Activated naive CD4-positive, alpha-beta T cell treated with anti-CD3 and anti-CD28 coated beads for 36 hours (primary cell): Measurements from ENCODE around the gene FAM25C. TPM values are rescaled to one million over a fixed set of nuclear protein-coding genes. Genes with fewer than 3 reads are reported as not detected.
"Not testable (repeated sequence)": the region's sequence is repeated elsewhere in the genome, so short reads cannot be mapped to it uniquely, and the experiment has no call there.

Experiments used
- CTCF ChIA-PET: fragments of 350-600 bp; sonication (Branson Sonifier 250); formaldehyde crosslinking; loops from one replicate; lab custom pipeline; 2021; ENCODE audit warnings: antibody characterized with exemption; lab: Charles Lee
- DNase-seq: peaks from one replicate; pipeline ENCODE4 v3.0.0-alpha.2; 2020
- H3K27ac Mint-ChIP-seq: one replicate; pipeline ENCODE4 v1.8.0; 2021; ENCODE audit warnings: mild to moderate bottlenecking, mixed read lengths
- H3K27me3 Mint-ChIP-seq: one replicate; pipeline ENCODE4 v1.8.0; 2021; ENCODE audit warnings: low read depth, mixed read lengths
- H3K36me3 Mint-ChIP-seq: one replicate; pipeline ENCODE4 v1.8.0; 2021; ENCODE audit warnings: low read depth, mixed read lengths
- H3K4me1 Mint-ChIP-seq: one replicate; pipeline ENCODE4 v1.8.0; 2021; ENCODE audit warnings: low read depth, mixed read lengths
- H3K4me3 Mint-ChIP-seq: one replicate; pipeline ENCODE4 v1.8.0; 2021; ENCODE audit warnings: mild to moderate bottlenecking, moderate library complexity, mixed read lengths
- H3K9me3 Mint-ChIP-seq: one replicate; pipeline ENCODE4 v1.8.0; 2021; ENCODE audit warnings: mixed read lengths
- intact Hi-C: fragments of 100-400 bp; cut with micrococcal nuclease; formaldehyde crosslinking; loops from one replicate; pipeline ENCODE4 v1.15.1; 2023
- total RNA-seq, 2 experiments: library from RNA; stranded (reverse); gene quantifications; one replicate each; pipeline ENCODE4 v1.2.3, GENCODE V29; 2021

Gene FAM25C
- total RNA-seq, result not detected

GRCh38 chr10:47999691-48000090 is at the start of gene FAM25C:
FAM25C (minus strand) TSS chr10:47999791; CDS start chr10:47999765, 26 bp downstream.
- H3K36me3 Mint-ChIP-seq, H3K27me3 Mint-ChIP-seq, DNase-seq, H3K4me3 Mint-ChIP-seq, H3K4me1 Mint-ChIP-seq, H3K9me3 Mint-ChIP-seq, H3K27ac Mint-ChIP-seq, intact Hi-C loops, CTCF ChIA-PET: not testable (repeated sequence)

GRCh38 chr10:48044557-48044956 is 45.0 kb upstream of the FAM25C start:
- H3K36me3 Mint-ChIP-seq, CTCF ChIA-PET, DNase-seq, H3K9me3 Mint-ChIP-seq, H3K27ac Mint-ChIP-seq, H3K4me1 Mint-ChIP-seq, H3K4me3 Mint-ChIP-seq, intact Hi-C loops, H3K27me3 Mint-ChIP-seq: not testable (repeated sequence)

GRCh38 chr10:48031390-48031789 is 31.8 kb upstream of the FAM25C start:
- H3K4me3 Mint-ChIP-seq, H3K9me3 Mint-ChIP-seq, H3K27me3 Mint-ChIP-seq, H3K36me3 Mint-ChIP-seq, H3K27ac Mint-ChIP-seq, H3K4me1 Mint-ChIP-seq, DNase-seq, intact Hi-C loops, CTCF ChIA-PET: not testable (repeated sequence)

GRCh38 chr10:48002306-48002705 is 2.7 kb upstream of the FAM25C start:
- H3K27me3 Mint-ChIP-seq, H3K36me3 Mint-ChIP-seq, intact Hi-C loops, H3K9me3 Mint-ChIP-seq, CTCF ChIA-PET, H3K4me3 Mint-ChIP-seq, H3K27ac Mint-ChIP-seq, H3K4me1 Mint-ChIP-seq, DNase-seq: not testable (repeated sequence)

- H3K4me1 Mint-ChIP-seq, H3K36me3 Mint-ChIP-seq, DNase-seq, H3K9me3 Mint-ChIP-seq, H3K4me3 Mint-ChIP-seq, H3K27ac Mint-ChIP-seq, intact Hi-C loops, CTCF ChIA-PET, H3K27me3 Mint-ChIP-seq: not testable (repeated sequence)
These were observed 5.5 kb downstream of the FAM25C start for GRCh38 chr10:47994045-47994444.

GRCh38 chr10:47992560-47992959 is 7.0 kb downstream of the FAM25C start:
- H3K27ac Mint-ChIP-seq, H3K36me3 Mint-ChIP-seq, H3K4me3 Mint-ChIP-seq, H3K9me3 Mint-ChIP-seq, H3K27me3 Mint-ChIP-seq, CTCF ChIA-PET, intact Hi-C loops, DNase-seq, H3K4me1 Mint-ChIP-seq: not testable (repeated sequence)

GRCh38 chr10:47991706-47992105 is 7.9 kb downstream of the FAM25C start:
- H3K4me3 Mint-ChIP-seq, H3K27ac Mint-ChIP-seq, H3K9me3 Mint-ChIP-seq, H3K4me1 Mint-ChIP-seq, H3K36me3 Mint-ChIP-seq, CTCF ChIA-PET, H3K27me3 Mint-ChIP-seq, intact Hi-C loops, DNase-seq: not testable (repeated sequence)

- H3K9me3 Mint-ChIP-seq, H3K27ac Mint-ChIP-seq, intact Hi-C loops, H3K4me1 Mint-ChIP-seq, CTCF ChIA-PET, H3K27me3 Mint-ChIP-seq, H3K4me3 Mint-ChIP-seq, DNase-seq, H3K36me3 Mint-ChIP-seq: not testable (repeated sequence)
These were observed 9.5 kb downstream of the FAM25C start for GRCh38 chr10:47990097-47990496.

GRCh38 chr10:47989542-47989950 is 10.0 kb downstream of the FAM25C start:
- H3K4me3 Mint-ChIP-seq, intact Hi-C loops, H3K9me3 Mint-ChIP-seq, H3K27me3 Mint-ChIP-seq, CTCF ChIA-PET, DNase-seq, H3K4me1 Mint-ChIP-seq, H3K36me3 Mint-ChIP-seq, H3K27ac Mint-ChIP-seq: not testable (repeated sequence)

- DNase-seq, CTCF ChIA-PET, H3K36me3 Mint-ChIP-seq, intact Hi-C loops, H3K27me3 Mint-ChIP-seq, H3K9me3 Mint-ChIP-seq, H3K4me1 Mint-ChIP-seq, H3K4me3 Mint-ChIP-seq, H3K27ac Mint-ChIP-seq: not testable (repeated sequence)
These were observed 10.7 kb downstream of the FAM25C start for GRCh38 chr10:47988718-47989541.

GRCh38 chr10:47987952-47988351 is 11.6 kb downstream of the FAM25C start:
- H3K36me3 Mint-ChIP-seq, H3K4me3 Mint-ChIP-seq, H3K27ac Mint-ChIP-seq, H3K27me3 Mint-ChIP-seq, H3K4me1 Mint-ChIP-seq, intact Hi-C loops, DNase-seq, H3K9me3 Mint-ChIP-seq, CTCF ChIA-PET: not testable (repeated sequence)

GRCh38 chr10:47986413-47987230 is 13.0 kb downstream of the FAM25C start:
- intact Hi-C loops, H3K9me3 Mint-ChIP-seq, H3K36me3 Mint-ChIP-seq, CTCF ChIA-PET, H3K4me1 Mint-ChIP-seq, H3K4me3 Mint-ChIP-seq, DNase-seq, H3K27me3 Mint-ChIP-seq, H3K27ac Mint-ChIP-seq: not testable (repeated sequence)

- H3K27me3 Mint-ChIP-seq, H3K9me3 Mint-ChIP-seq, H3K4me1 Mint-ChIP-seq, DNase-seq, H3K4me3 Mint-ChIP-seq, intact Hi-C loops, H3K27ac Mint-ChIP-seq, CTCF ChIA-PET, H3K36me3 Mint-ChIP-seq: not testable (repeated sequence)
These were observed 24.2 kb downstream of the FAM25C start for GRCh38 chr10:47975409-47975808.
